Mucosa of stomach (tissue), 1 donor: ENCODE data around the gene ITGB3BP.
A peak's percentile ranks its signal among the peaks of the same experiment; 100 is the strongest.

ENCODE experiments used
- H3K27me3 ChIP-seq: one replicate; pipeline ENCODE4 v1.7.0; 2013; ENCODE audit warnings: mild to moderate bottlenecking, low read length; ENCODE audit not compliant: control insufficient read depth, insufficient read depth
- H3K36me3 ChIP-seq: one replicate; pipeline ENCODE4 v1.7.0; 2013; ENCODE audit warnings: low read length; ENCODE audit not compliant: control insufficient read depth, insufficient read depth
- H3K4me1 ChIP-seq: one replicate; pipeline ENCODE4 v1.7.0; 2013; ENCODE audit warnings: mild to moderate bottlenecking, low read length; ENCODE audit not compliant: control insufficient read depth, insufficient read depth
- H3K4me3 ChIP-seq: one replicate; pipeline ENCODE4 v1.7.0; 2013; ENCODE audit warnings: low read length
- H3K9ac ChIP-seq: one replicate; pipeline ENCODE4 v1.7.0; 2013; ENCODE audit warnings: mild to moderate bottlenecking, low read length, moderate library complexity
- H3K9me3 ChIP-seq: one replicate; pipeline ENCODE4 v1.7.0; 2013; ENCODE audit warnings: mild to moderate bottlenecking, low read length, moderate library complexity; ENCODE audit not compliant: control insufficient read depth
- donor health status: Pancreatic carcinoma.

Gene ITGB3BP

DNA sequence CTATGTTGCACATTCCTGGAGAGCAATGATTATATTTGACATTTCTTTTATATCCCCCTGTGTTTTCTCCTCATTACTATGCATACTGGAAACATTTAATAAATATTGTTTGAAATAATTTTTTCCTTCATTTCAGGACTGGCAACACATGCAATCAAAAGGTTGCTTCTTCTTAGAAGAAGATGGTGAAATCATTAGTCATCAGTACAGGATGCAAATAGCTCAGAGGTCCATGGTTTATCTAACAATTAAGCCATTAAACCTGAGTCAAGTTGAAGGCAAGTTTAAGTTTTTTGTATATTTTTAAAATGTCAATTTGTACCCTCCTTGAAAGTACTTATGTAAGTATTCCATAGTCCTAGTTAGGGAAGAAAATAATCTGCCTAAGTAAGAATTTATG, 22.8 kb upstream of the ITGB3BP start:
- Histone ChIP-seq H3K9ac (no peak overlapping the region), H3K27me3 (no peaks in the 10 kb centered on the region), H3K36me3 (no peaks in the 10 kb centered on the region), H3K9me3 (no peaks in the 10 kb centered on the region), H3K4me3 (no peak overlapping the region), H3K4me1 (no peaks in the 10 kb centered on the region)

GRCh38 chr1:63537940-63538339, 14.9 kb upstream of the ITGB3BP start:
- Histone ChIP-seq H3K27me3 (no peaks in the 10 kb centered on the region), H3K9ac (no peak overlapping the region), H3K36me3 (no peaks in the 10 kb centered on the region)

DNA sequence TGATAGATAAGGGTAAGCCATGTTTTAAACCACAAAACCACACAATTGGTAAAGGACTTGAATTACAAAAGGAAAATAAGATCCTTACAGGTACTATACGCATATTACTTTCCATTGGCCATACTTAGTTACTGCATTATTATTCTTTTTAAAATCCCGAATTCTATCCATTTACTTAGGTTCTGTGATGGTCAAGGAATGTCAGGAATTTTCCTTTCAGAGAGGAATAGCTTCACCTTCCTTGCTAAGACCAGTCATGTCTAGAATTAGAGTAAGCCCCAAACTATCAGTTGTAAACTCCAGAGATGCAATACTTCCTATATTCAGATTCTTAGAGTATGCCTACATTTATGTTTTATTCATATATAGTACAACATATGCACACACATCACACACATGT, 14.0 kb upstream of the ITGB3BP start:
- H3K36me3 ChIP-seq, result no peaks in the 10 kb centered on the region
- no peaks in the 10 kb centered on the region for H3K4me1 ChIP-seq
- H3K9me3 ChIP-seq, result no peaks in the 10 kb centered on the region
- H3K27me3 ChIP-seq, result no peaks in the 10 kb centered on the region
- H3K4me3 ChIP-seq, result no peak overlapping the region
- H3K9ac ChIP-seq, result no peak overlapping the region

More at GRCh38 chr1:63537940-63538339, 14.9 kb upstream of the ITGB3BP start:
- Histone ChIP-seq H3K4me1 (no peaks in the 10 kb centered on the region), H3K9me3 (no peaks in the 10 kb centered on the region), H3K4me3 (no peak overlapping the region)

DNA sequence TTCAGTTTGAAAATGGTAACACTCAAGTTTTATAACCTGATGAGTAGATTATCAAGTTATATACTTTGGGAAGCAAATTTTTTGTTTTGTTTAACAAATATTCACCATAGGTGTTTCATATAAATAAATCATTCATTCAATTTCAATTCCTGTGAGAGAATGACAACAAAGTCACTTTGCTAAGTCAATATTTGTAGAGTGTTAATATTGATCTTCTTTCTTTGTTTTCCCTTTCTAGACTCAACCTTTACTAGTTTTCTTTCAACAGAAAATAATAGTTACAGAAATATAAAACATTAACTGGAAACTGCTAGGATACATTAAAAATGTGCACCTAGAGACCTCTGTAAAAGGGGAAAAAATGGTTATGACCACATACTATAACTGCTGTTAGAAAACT, 11.4 kb upstream of the ITGB3BP start:
- Histone ChIP-seq H3K4me3 (no peak overlapping the region), H3K27me3 (no peaks in the 10 kb centered on the region), H3K4me1 (no peaks in the 10 kb centered on the region), H3K9me3 (no peaks in the 10 kb centered on the region), H3K9ac (no peak overlapping the region), H3K36me3 (no peaks in the 10 kb centered on the region)

- Histone ChIP-seq H3K36me3 (no peaks in the 10 kb centered on the region), H3K9me3 (no peaks in the 10 kb centered on the region), H3K9ac (no peak overlapping the region), H3K4me1 (no peaks in the 10 kb centered on the region), H3K4me3 (no peak overlapping the region), H3K27me3 (no peaks in the 10 kb centered on the region)
Observed at GRCh38 chr1:63533931-63534330, 10.9 kb upstream of the ITGB3BP start.

GRCh38 chr1:63532727-63533126, 9.7 kb upstream of the ITGB3BP start:
- H3K9me3 ChIP-seq, result no peaks in the 10 kb centered on the region
- no peaks in the 10 kb centered on the region for H3K36me3 ChIP-seq
- no peak overlapping the region for H3K4me3 ChIP-seq
- no peak overlapping the region for H3K9ac ChIP-seq
- H3K4me1 ChIP-seq, result no peaks in the 10 kb centered on the region
- H3K27me3 ChIP-seq, result no peaks in the 10 kb centered on the region

DNA sequence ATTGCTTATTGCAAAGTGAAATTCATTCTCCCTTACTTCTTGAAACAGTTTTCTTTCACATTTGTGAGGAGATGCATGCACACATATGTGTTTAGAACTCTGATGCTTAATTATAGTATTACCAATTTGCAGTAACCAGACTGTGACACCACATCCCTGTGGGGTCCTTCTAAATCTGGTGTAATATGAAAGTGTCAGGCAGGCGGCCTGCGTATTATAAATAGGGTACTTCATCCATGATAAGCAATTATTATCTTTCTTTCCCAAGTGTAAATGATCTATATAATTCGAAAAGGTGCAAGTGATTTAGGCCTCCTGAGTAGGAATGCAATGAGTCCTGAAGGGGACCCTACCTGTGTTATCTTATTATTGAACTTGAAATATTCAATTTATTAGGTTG, 1.2 kb upstream of the ITGB3BP start:
- H3K9ac ChIP-seq, result peak overlapping the region; percentile 81
- peak overlapping the region; percentile 75 for H3K4me3 ChIP-seq
- H3K27me3 ChIP-seq, result no peaks in the 10 kb centered on the region

GRCh38 chr1:63523738-63524137, 713 bp upstream of the ITGB3BP start:
- Histone ChIP-seq H3K27me3 (no peaks in the 10 kb centered on the region), H3K36me3 (no peaks in the 10 kb centered on the region), H3K4me3 (peak overlapping the region; percentile 75), H3K9me3 (no peaks in the 10 kb centered on the region), H3K4me1 (peaks cover 11% of the 10 kb centered on the region), H3K9ac (peak overlapping the region; percentile 81)

More for the DNA sequence above, 1.2 kb upstream of the ITGB3BP start:
- peaks cover 11% of the 10 kb centered on the region for H3K4me1 ChIP-seq
- no peaks in the 10 kb centered on the region for H3K9me3 ChIP-seq
- H3K36me3 ChIP-seq, result no peaks in the 10 kb centered on the region

DNA sequence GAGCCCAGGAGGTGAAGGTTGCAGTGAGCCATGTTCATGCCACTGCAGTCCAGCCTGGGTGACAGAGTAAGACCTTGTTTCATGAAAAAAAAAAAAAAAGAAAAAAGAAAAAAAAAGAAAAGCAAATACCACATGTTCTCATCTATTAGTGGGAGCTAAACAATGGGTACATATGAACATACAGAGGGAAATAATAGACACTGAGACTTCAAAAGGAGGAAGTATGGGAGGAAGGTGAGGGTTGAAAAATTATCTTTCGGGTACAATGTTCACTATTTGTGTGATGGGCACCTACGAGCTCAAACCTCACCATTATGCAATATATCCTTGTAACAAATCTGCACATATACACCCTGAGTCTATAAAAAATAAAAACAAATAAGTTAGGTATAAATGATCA, 6.4 kb downstream of the ITGB3BP start:
- Histone ChIP-seq H3K4me3 (no peak overlapping the region), H3K9ac (no peak overlapping the region), H3K27me3 (no peaks in the 10 kb centered on the region), H3K36me3 (no peaks in the 10 kb centered on the region), H3K9me3 (no peaks in the 10 kb centered on the region), H3K4me1 (no peaks in the 10 kb centered on the region)

- Histone ChIP-seq H3K27me3 (no peaks in the 10 kb centered on the region), H3K4me1 (no peaks in the 10 kb centered on the region), H3K36me3 (no peaks in the 10 kb centered on the region), H3K4me3 (no peak overlapping the region), H3K9ac (no peak overlapping the region), H3K9me3 (no peaks in the 10 kb centered on the region)
Observed at GRCh38 chr1:63512584-63512983, 10.4 kb downstream of the ITGB3BP start.

GRCh38 chr1:63509718-63510117, 13.3 kb downstream of the ITGB3BP start:
- no peaks in the 10 kb centered on the region for H3K36me3 ChIP-seq
- H3K9ac ChIP-seq, result no peak overlapping the region
- no peaks in the 10 kb centered on the region for H3K27me3 ChIP-seq
- no peak overlapping the region for H3K4me3 ChIP-seq
- no peaks in the 10 kb centered on the region for H3K4me1 ChIP-seq
- no peaks in the 10 kb centered on the region for H3K9me3 ChIP-seq

DNA sequence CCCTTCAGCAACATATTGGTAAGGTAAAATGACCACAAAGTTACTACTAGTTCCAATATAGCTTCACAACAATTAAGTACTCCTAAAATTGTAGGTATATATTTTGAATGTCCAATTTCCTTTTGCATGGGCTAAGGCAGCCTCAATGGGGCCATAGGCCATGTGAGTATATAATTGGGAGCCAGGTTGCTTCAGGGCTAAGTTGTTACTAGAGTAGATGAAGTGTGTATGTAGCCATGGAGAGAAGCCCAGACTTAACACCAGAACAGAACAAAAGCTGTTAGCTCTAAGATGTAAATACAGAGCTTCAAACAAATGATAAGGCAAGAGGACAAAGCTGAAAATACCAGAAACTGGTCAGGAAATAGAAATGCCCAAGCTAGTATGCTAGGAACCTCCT, 16.2 kb downstream of the ITGB3BP start:
- H3K4me1 ChIP-seq, result no peaks in the 10 kb centered on the region
- H3K9ac ChIP-seq, result no peak overlapping the region
- no peaks in the 10 kb centered on the region for H3K9me3 ChIP-seq
- no peaks in the 10 kb centered on the region for H3K27me3 ChIP-seq
- H3K36me3 ChIP-seq, result no peaks in the 10 kb centered on the region
- no peak overlapping the region for H3K4me3 ChIP-seq

DNA sequence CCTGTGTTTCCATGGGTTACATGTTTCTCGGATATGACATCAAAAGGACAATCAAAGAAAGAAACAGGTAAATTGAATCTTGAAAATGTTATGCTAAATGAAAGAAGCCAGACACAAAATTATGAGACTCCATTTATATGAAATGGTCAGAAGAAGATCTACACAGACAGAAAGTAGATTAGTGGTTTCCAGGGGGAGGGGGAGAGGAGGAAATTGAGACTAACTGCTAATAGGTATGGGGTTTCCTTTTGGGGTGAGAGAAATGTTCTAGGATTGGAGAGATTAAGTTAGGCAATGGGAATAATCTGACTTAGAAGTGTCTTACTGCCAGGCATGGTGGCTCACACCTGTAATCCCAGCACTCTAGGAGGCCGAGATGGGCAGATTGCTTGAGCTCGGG, 21.8 kb downstream of the ITGB3BP start:
- Histone ChIP-seq H3K4me1 (no peaks in the 10 kb centered on the region), H3K4me3 (no peak overlapping the region), H3K36me3 (no peaks in the 10 kb centered on the region), H3K27me3 (no peaks in the 10 kb centered on the region), H3K9me3 (no peaks in the 10 kb centered on the region), H3K9ac (no peak overlapping the region)
